NCI-H187 treated with DMSO at 0.1 percent for 48 hours (cell line): ENCODE results near the gene F11.
"Not testable (repeated sequence)": the region's sequence is repeated elsewhere in the genome, so short reads cannot be mapped to it uniquely, and the experiment has no call there.

Experiments
- DNase-seq: peaks from one replicate; lab custom pipeline; 2025; lab: John Stamatoyannopoulos, UW

F11 gene

GRCh38 chr4:186298031-186298647, 32.1 kb downstream of the F11 start:
- DNase-seq: no peak

GRCh38 chr4:186299291-186299690, 33.3 kb downstream of the F11 start:
- no peak for DNase-seq

GRCh38 chr4:186300659-186301390, 34.8 kb downstream of the F11 start:
- no peak for DNase-seq

- no peak for DNase-seq
Measured at GRCh38 chr4:186304216-186304615, 38.2 kb downstream of the F11 start.

- DNase-seq: no peak
Measured at GRCh38 chr4:186304866-186305505, 39.0 kb downstream of the F11 start.

- no peak for DNase-seq
Measured at GRCh38 chr4:186307497-186307896, 41.5 kb downstream of the F11 start.

- no peak for DNase-seq
Measured at GRCh38 chr4:186307916-186308315, 41.9 kb downstream of the F11 start.

- DNase-seq: no peak
Measured at GRCh38 chr4:186318481-186318880, 52.5 kb downstream of the F11 start.

- DNase-seq: not testable (repeated sequence)
Measured at GRCh38 chr4:186324660-186325059, 58.7 kb downstream of the F11 start.

- no peak for DNase-seq
Measured at GRCh38 chr4:186326391-186326790, 60.4 kb downstream of the F11 start.

- DNase-seq: no peak
Measured at GRCh38 chr4:186329372-186329771, 63.4 kb downstream of the F11 start.

- DNase-seq: no peak
Measured at GRCh38 chr4:186330368-186330767, 64.4 kb downstream of the F11 start.

GRCh38 chr4:186335793-186336192, 69.8 kb downstream of the F11 start:
- DNase-seq: no peak
